Right lobe of liver (tissue), 6 donors: Measurements from ENCODE around the gene MAPT. TPM values are rescaled to one million over a fixed set of nuclear protein-coding genes. Genes with fewer than 3 reads are reported as not detected.
"Not testable (repeated sequence)": the region's sequence is repeated elsewhere in the genome, so short reads cannot be mapped to it uniquely, and the experiment has no call there.

Source experiments
- ATAC-seq, 4 donors: fragments of 200-7000 bp; cut with Tn5 transposase; one replicate each; pipeline ENCODE4 v1.9.1; 2020; ENCODE audit warnings: mild to moderate bottlenecking in 4 of 4, moderate library complexity in 4 of 4
- DNase-seq, 3 donors: peaks; one replicate each; pipeline ENCODE4 v3.0.0-alpha.2; 2020
- H3K27ac ChIP-seq, 3 donors: fragments of 200-600 bp; one replicate each; pipeline ENCODE4 v1.8.0; 2022
- H3K27me3 ChIP-seq, 2 donors: fragments of 200-600 bp; one replicate each; pipeline ENCODE4 v1.8.0; 2022
- H3K36me3 ChIP-seq, 4 donors: fragments of 200-600 bp; sonication (generic) in 1 of 4; one replicate each; pipeline versions ENCODE4 v1.5.1 to v1.8.0; 2017 to 2022; ENCODE audit warnings: control low read depth in 1 of 4
- H3K4me1 ChIP-seq, 4 donors: fragments of 200-600 bp; sonication (generic) in 1 of 4; one replicate each; pipeline versions ENCODE4 v1.5.1 to v1.8.0; 2017 to 2022; ENCODE audit warnings: control low read depth in 1 of 4
- H3K4me3 ChIP-seq, 3 donors: fragments of 200-600 bp; one replicate each; pipeline ENCODE4 v1.8.0; 2022
- H3K9me3 ChIP-seq, 4 donors: fragments of 200-600 bp; sonication (generic) in 1 of 4; one replicate each; pipeline versions ENCODE4 v1.5.1 to v1.8.0; 2017 to 2022; ENCODE audit warnings: control low read depth in 1 of 4
- CTCF ChIP-seq, 4 donors: fragments of 200-600 bp in 3 of 4; fragments of 450-650 bp in 1 of 4; IDR thresholded peaks; one replicate each; pipeline versions ENCODE4 v1.5.1 to v1.8.0; 2016 to 2022; ENCODE audit warnings: antibody characterized with exemption in 4 of 4, mild to moderate bottlenecking in 2 of 4
- POLR2A ChIP-seq: fragments of 450-650 bp; IDR thresholded peaks from one replicate; pipeline ENCODE4 v1.6.1; 2017; ENCODE audit warnings: antibody characterized with exemption, mild to moderate bottlenecking
- WGBS: methylation state at CpG from one replicate; pipeline ENCODE4 v1.1.6; 2018; ENCODE audit warnings: low coverage, low lambda C conversion rate; ENCODE audit not compliant: insufficient coverage; ENCODE audit errors: missing lambda C conversion rate; 5-methylcytosine and 5-hydroxymethylcytosine counted together
- intact Hi-C, 2 donors: fragments of 100-400 bp; cut with DNase I; formaldehyde crosslinking; loops; one replicate each; pipeline versions ENCODE4 v1.11.2 to v1.14.1; 2022
- total RNA-seq, 6 experiments: library from RNA; depleted of rRNA in 2 of 6; stranded (reverse); fragments of >200 nt in 2 of 6; fragmentation: NEBNext Ultra II Directional in 3 of 6; extraction: Animal tissue kit (Norgen Biotek cat#: 25700) in 3 of 6; gene quantifications; one replicate each; pipeline versions ENCODE4 v1.1.0 to v1.2.4, GENCODE V29; 2016 to 2023
- donor health status: DM: no; HTN: yes; CAD: no.
- donor health status: DM: no; HTN: no; CAD: no.
- donor health status: DM: no; HTN: no; CAD: no.
- donor health status: DM: no; HTN: yes; CAD: no.
- donor health status: DM: no; HTN: yes; CAD: no.

The MAPT gene
- total RNA-seq, 6 experiments from 2014 or later, result 0.39 to 4.9 (median 0.59) TPM

DNA sequence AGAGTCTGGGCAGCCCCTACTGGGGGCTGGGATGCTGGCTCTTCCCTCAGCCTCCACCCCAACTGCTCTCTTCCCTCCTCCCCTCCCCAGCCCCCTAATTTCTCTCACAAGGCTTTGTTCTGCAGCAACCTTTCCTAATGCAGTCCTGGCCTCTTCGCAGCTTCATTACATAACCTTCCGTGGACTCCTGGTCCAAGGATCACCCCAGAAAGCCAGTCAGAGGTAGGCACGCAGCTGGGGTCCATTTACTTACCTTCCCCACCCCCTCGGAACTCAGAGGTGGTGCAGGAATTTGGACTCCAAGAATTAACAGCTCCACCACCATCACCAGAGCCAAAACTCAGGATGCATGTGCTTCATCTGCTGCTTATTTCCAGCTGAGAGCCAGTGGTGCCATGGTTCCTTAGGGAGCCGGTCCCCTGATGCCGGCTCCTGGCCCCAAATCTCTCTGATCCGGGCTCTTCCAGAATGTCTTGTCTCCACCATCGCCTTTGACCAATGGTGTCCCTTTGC, 40.9 kb downstream of the MAPT start:
- intact Hi-C loops, result no loop called here
- ATAC-seq (peak; percentile 16 to 47 (median 32)), DNase-seq (peak in 1 of 3 donors; percentile 69)
- Histone ChIP-seq H3K27me3 (no peaks in the 10 kb centered on the region), H3K9me3 (no peaks in the 10 kb centered on the region), H3K4me3 (peak overlapping the region; percentile 36 to 86 (median 62)), H3K4me1 (peaks cover 0 to 46% (median 6%) of the 10 kb centered on the region in 4 donors), H3K27ac (peak overlapping the region; percentile 43 to 88 (median 63)), H3K36me3 (peaks cover 0 to 12% (median 2%) of the 10 kb centered on the region in 4 donors)
- 26% methylated on average over 8 of the region's 8 CpGs for WGBS
- TF ChIP-seq POLR2A (no peak), CTCF (IDR thresholded peaks at IDR 0.05) (no peak)

GRCh38 chr17:45935710-45936509, 41.6 kb downstream of the MAPT start:
- Histone ChIP-seq H3K27me3 (no peaks in the 10 kb centered on the region), H3K36me3 (peaks cover 0 to 8% (median under 1%) of the 10 kb centered on the region in 4 donors), H3K9me3 (no peaks in the 10 kb centered on the region), H3K4me3 (peak overlapping the region; percentile 36 to 86 (median 62)), H3K4me1 (peaks cover 0 to 39% (median 6%) of the 10 kb centered on the region in 4 donors), H3K27ac (peak overlapping the region; percentile 43 to 88 (median 63))
- 32% methylated on average over 9 of the region's 10 CpGs for WGBS
- DNase-seq, result peak; percentile 68 to 94 (median 83)
- TF ChIP-seq POLR2A (no peak), CTCF (IDR thresholded peaks at IDR 0.05) (peak in 2 of 4 donors; percentile 8 to 9)
- ATAC-seq, result peak; percentile 74 to 84 (median 78)
- intact Hi-C loops, result no loop called here

DNA sequence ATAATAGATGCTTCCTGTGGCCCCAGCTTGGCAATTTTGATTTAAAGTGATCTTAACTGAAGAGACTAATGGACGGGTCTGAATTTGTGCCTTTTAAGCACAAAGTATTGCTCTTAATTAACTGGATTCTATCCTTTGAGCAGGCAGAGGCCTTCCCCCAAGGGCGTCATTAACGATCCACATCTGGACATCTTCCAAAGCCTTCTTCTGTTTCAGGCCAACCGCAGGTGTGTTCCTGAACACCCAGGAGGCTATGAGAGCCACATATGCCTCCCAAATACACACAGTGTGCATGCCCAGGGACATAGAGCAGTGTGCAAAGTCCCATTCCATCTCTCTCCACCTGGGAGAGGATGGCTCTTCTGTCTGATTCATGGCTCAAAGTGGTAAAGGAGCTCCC, 42.3 kb downstream of the MAPT start:
- peak overlapping the region in 2 of 3 donors; percentile 63 to 88 for H3K27ac ChIP-seq
- no peaks in the 10 kb centered on the region for H3K27me3 ChIP-seq
- intact Hi-C loops, result no loop called here
- H3K36me3 ChIP-seq, result peaks cover 0 to under 1% (median 0%) of the 10 kb centered on the region in 4 donors
- peaks cover 0 to 33% (median 6%) of the 10 kb centered on the region in 4 donors for H3K4me1 ChIP-seq
- WGBS, result 18% methylated on average over 4 of the region's 4 CpGs
- peak; percentile 66 to 86 (median 73) for ATAC-seq
- H3K9me3 ChIP-seq, result no peaks in the 10 kb centered on the region
- TF ChIP-seq POLR2A (no peak), CTCF (IDR thresholded peaks at IDR 0.05) (no peak)
- H3K4me3 ChIP-seq, result peak overlapping the region in 1 of 3 donors; percentile 28
- peak in 2 of 3 donors; percentile 74 to 89 for DNase-seq

- H3K36me3 ChIP-seq, H3K4me3 ChIP-seq, H3K27me3 ChIP-seq, DNase-seq, H3K9me3 ChIP-seq, ATAC-seq, intact Hi-C loops: not testable (repeated sequence)
- peak overlapping the region in 2 of 3 donors; percentile 63 to 88 for H3K27ac ChIP-seq
- peaks cover 0 to 32% (median 9%) of the 10 kb centered on the region in 4 donors for H3K4me1 ChIP-seq
Observed at GRCh38 chr17:45937186-45937585, 42.8 kb downstream of the MAPT start.

DNA sequence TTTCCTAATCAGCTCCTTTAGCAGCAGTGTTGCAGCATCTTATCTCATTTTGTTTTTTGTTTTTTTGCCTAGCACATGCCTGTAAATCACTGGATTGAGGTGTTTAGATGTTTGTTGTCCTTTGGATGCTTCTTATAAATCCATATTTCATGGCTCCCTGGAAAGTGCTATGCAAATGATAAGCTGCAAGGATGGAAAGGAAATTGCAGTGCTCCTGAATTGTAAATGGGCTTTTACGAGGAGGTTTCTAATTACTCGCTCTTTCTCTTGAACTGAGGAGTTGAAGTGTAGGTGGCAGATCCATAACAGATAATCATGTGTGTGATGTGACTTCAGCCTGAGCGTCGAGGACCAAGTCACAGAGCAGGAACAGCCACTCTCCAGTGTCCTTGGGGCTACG, 45.0 kb downstream of the MAPT start:
- H3K4me3 ChIP-seq, result no peak overlapping the region
- intact Hi-C loops, result no loop called here
- no peaks in the 10 kb centered on the region for H3K9me3 ChIP-seq
- TF ChIP-seq CTCF (IDR thresholded peaks at IDR 0.05) (no peak), POLR2A (no peak)
- H3K36me3 ChIP-seq, result no peaks in the 10 kb centered on the region
- H3K4me1 ChIP-seq, result peaks cover 0 to 33% (median 14%) of the 10 kb centered on the region in 4 donors
- WGBS, result 69% methylated on average over 5 of the region's 5 CpGs
- no peak for ATAC-seq
- H3K27ac ChIP-seq, result no peak overlapping the region
- H3K27me3 ChIP-seq, result no peaks in the 10 kb centered on the region
- DNase-seq, result no peak
